HCT116 (cell line): ENCODE data around the gene GABBR2. TPM values are rescaled to one million over a fixed set of nuclear protein-coding genes. Genes with fewer than 3 reads are reported as not detected.

ENCODE experiments used
- ATAC-seq: fragments of 200-7000 bp; cut with Tn5 transposase; 2 replicates; pipeline ENCODE4 v1.9.1; 2020; ENCODE audit warnings: mild to moderate bottlenecking, moderate library complexity
- BruUV-seq: library from RNA; stranded (reverse); fragments of 400-500 nt; replicated peaks from 2 replicates; lab custom pipeline; 2021; lab: Mats Ljungman, UMichigan
- CTCF ChIA-PET: fragments of 300-600 bp; sonication (Branson Sonifier 250); formaldehyde crosslinking; loops from one replicate; lab custom pipeline; 2021; ENCODE audit warnings: antibody characterized with exemption; lab: Charles Lee
- POLR2A ChIA-PET: fragments of 300-600, 350-600 bp; sonication (Branson Sonifier 250); formaldehyde crosslinking; loops from one replicate; lab custom pipeline; 2021; ENCODE audit warnings: antibody characterized with exemption; lab: Charles Lee
- RAD21 ChIA-PET, 2 experiments: fragments of 300-600 bp; sonication (Branson Sonifier 250); formaldehyde crosslinking; loops; one replicate each; lab custom pipeline; 2023; ENCODE audit warnings: low total read pairs in 2 of 2; ENCODE audit not compliant: uncharacterized antibody in 2 of 2, unreplicated experiment in 2 of 2, low non-redundant PET in 1 of 2; lab: Charles Lee
- DNase-seq: peaks from one replicate; pipeline ENCODE4 v3.0.0-alpha.2; 2010; ENCODE audit warnings: low read depth, low spot score
- H2AFZ ChIP-seq: fragments of 200-600 bp; shearing (Covaris generic), sonication (generic); 2 replicates; pipeline ENCODE4 v1.6.1; 2017; ENCODE audit warnings: low read depth, mixed run types, mixed read lengths, antibody characterized with exemption, low read length; ENCODE audit not compliant: poor library complexity, severe bottlenecking
- H3K27ac ChIP-seq: 2 replicates; pipeline ENCODE4 v1.5.1; 2012; ENCODE audit warnings: low read depth, low read length
- H3K27me3 ChIP-seq: fragments of 200-600 bp; sonication (generic); 2 replicates; pipeline ENCODE4 v1.6.1; 2016; ENCODE audit warnings: mixed run types, low read length, mixed read lengths; ENCODE audit not compliant: insufficient read depth
- H3K36me3 ChIP-seq, 2 experiments: fragments of 200-500 bp in 1 of 2; fragments of 200-600 bp in 1 of 2; sonication (Bioruptor generic) in 1 of 2; sonication (generic) in 1 of 2; 2 replicates each; pipeline versions ENCODE4 v1.5.1 to v1.6.1; 2014 to 2016; ENCODE audit warnings: low read length in 2 of 2, inconsistent platforms in 1 of 2, mixed read lengths in 1 of 2, mixed run types in 1 of 2; ENCODE audit not compliant: insufficient read depth in 2 of 2, control insufficient read depth in 1 of 2
- H3K4me1 ChIP-seq, 2 experiments: fragments of 200-600 bp in 1 of 2; sonication (generic) in 1 of 2; 2 replicates each; pipeline versions ENCODE4 v1.5.1 to v1.6.1; 2012 to 2017; ENCODE audit warnings: low read length in 2 of 2, inconsistent platforms in 1 of 2, mild to moderate bottlenecking in 1 of 2, mixed read lengths in 1 of 2, mixed run types in 1 of 2, moderate library complexity in 1 of 2; ENCODE audit not compliant: insufficient read depth in 2 of 2, control insufficient read depth in 1 of 2
- H3K4me2 ChIP-seq: fragments of 200-600 bp; sonication (generic); 2 replicates; pipeline ENCODE4 v1.6.1; 2017; ENCODE audit warnings: mixed run types, low read length, mixed read lengths
- H3K4me3 ChIP-seq, 2 experiments: fragments of 200-600 bp in 1 of 2; sonication (generic) in 1 of 2; replicated peaks in 1 of 2; 2 replicates each; pipeline ENCODE4 v1.5.1; 2011 to 2016; ENCODE audit warnings: low read length in 2 of 2, control low read depth in 1 of 2, low read depth in 1 of 2, mild to moderate bottlenecking in 1 of 2, mixed read lengths in 1 of 2, mixed run types in 1 of 2
- H3K79me2 ChIP-seq: fragments of 200-600 bp; sonication (generic); 2 replicates; pipeline ENCODE4 v1.6.1; 2017; ENCODE audit warnings: mild to moderate bottlenecking, mixed run types, low read length, moderate library complexity, mixed read lengths; ENCODE audit not compliant: insufficient read depth
- H3K9ac ChIP-seq: fragments of 200-600 bp; sonication (generic); 2 replicates; pipeline ENCODE4 v1.6.1; 2016; ENCODE audit warnings: low read length, mixed read lengths
- H3K9me2 ChIP-seq: fragments of 200-600 bp; sonication (generic), shearing (Covaris generic); 2 replicates; pipeline ENCODE4 v1.6.1; 2017; ENCODE audit warnings: mixed run types, mild to moderate bottlenecking, moderate library complexity; ENCODE audit not compliant: insufficient read depth
- H3K9me3 ChIP-seq, 2 experiments: fragments of 200-500 bp in 1 of 2; fragments of 200-600 bp in 1 of 2; sonication (Bioruptor generic) in 1 of 2; sonication (generic) in 1 of 2; 2 replicates each; pipeline ENCODE4 v1.6.1; 2014 to 2017; ENCODE audit warnings: low read length in 2 of 2, mixed read lengths in 2 of 2, inconsistent platforms in 1 of 2, low read depth in 1 of 2, mild to moderate bottlenecking in 1 of 2, mixed run types in 1 of 2, moderate library complexity in 1 of 2; ENCODE audit not compliant: control insufficient read depth in 1 of 2, insufficient read depth in 1 of 2
- H4K20me1 ChIP-seq: fragments of 200-600 bp; sonication (generic), shearing (Covaris generic); 2 replicates; pipeline ENCODE4 v1.6.1; 2017; ENCODE audit warnings: mixed run types, mild to moderate bottlenecking, moderate library complexity; ENCODE audit not compliant: insufficient read depth
- CBX3 ChIP-seq: IDR thresholded peaks from 2 replicates; pipeline ENCODE4 v1.6.1; 2012; ENCODE audit warnings: low read depth
- ELF1 ChIP-seq: IDR thresholded peaks from 2 replicates; pipeline ENCODE4 v1.6.1; 2012; ENCODE audit warnings: low read depth, borderline replicate concordance
- EZH2 ChIP-seq: fragments of 200-600 bp; sonication (generic); IDR thresholded peaks from 2 replicates; pipeline ENCODE4 v1.6.1; 2017; ENCODE audit warnings: antibody characterized with exemption, mixed run types
- EZH2phosphoT487 ChIP-seq: fragments of 200-600 bp; IDR thresholded peaks from 2 replicates; pipeline ENCODE4 v1.6.1; 2018; ENCODE audit warnings: antibody characterized with exemption, borderline replicate concordance
- FOSL1 ChIP-seq: IDR thresholded peaks from 2 replicates; pipeline ENCODE4 v1.6.1; 2012; ENCODE audit warnings: low read depth
- JUND ChIP-seq: IDR thresholded peaks from 2 replicates; pipeline ENCODE4 v1.6.1; 2012
- MAX ChIP-seq: IDR thresholded peaks from 2 replicates; pipeline ENCODE4 v1.6.1; 2012
- POLR2AphosphoS5 ChIP-seq: IDR thresholded peaks from 2 replicates; pipeline ENCODE4 v1.6.1; 2011; ENCODE audit warnings: mild to moderate bottlenecking, low read depth, low read length, moderate library complexity
- REST ChIP-seq: IDR thresholded peaks from 2 replicates; pipeline ENCODE4 v1.6.1; 2012; ENCODE audit warnings: low read depth
- SP1 ChIP-seq: IDR thresholded peaks from 2 replicates; pipeline ENCODE4 v1.6.1; 2012; ENCODE audit warnings: low read depth
- SRF ChIP-seq: IDR thresholded peaks from 2 replicates; pipeline ENCODE4 v1.6.1; 2012; ENCODE audit warnings: low read depth
- ZNF274 ChIP-seq: fragments of 200-500 bp; sonication (Bioruptor generic); IDR thresholded peaks from 2 replicates; pipeline ENCODE4 v1.6.1; 2014; ENCODE audit warnings: mild to moderate bottlenecking, low read depth, low read length, inconsistent platforms
- intact Hi-C: fragments of 100-400 bp; cut with micrococcal nuclease; formaldehyde crosslinking; loops from 2 replicates; pipeline ENCODE4 v1.10.0; 2022
- total RNA-seq: library from RNA; stranded (reverse); gene quantifications from one replicate; pipeline ENCODE4 v1.2.1, GENCODE V29; 2021; ENCODE audit not compliant: unreplicated experiment

Gene GABBR2
- total RNA-seq, 1 experiment from 2014 or later = 0.15 TPM

- Histone ChIP-seq H3K9me3 (no peaks in the 10 kb centered on the region), H3K9me2 (no peaks in the 10 kb centered on the region), H3K79me2 (no peaks in the 10 kb centered on the region), H3K4me1 (no peaks in the 10 kb centered on the region), H2AFZ (no peak overlapping the region), H4K20me1 (no peaks in the 10 kb centered on the region), H3K4me2 (no peak overlapping the region), H3K9ac (no peak overlapping the region), H3K4me3 (no peak overlapping the region), H3K27me3 (peaks cover 25% of the 10 kb centered on the region; the same call in 1 of the 2 replicates), H3K27ac (no peak overlapping the region), H3K36me3 (no peaks in the 10 kb centered on the region)
- no TSS peak for BruUV-seq
- TF ChIP-seq SRF (no peak), SP1 (no peak), EZH2phosphoT487 (no peak), ZNF274 (no peak), POLR2AphosphoS5 (no peak), MAX (no peak), JUND (no peak), CBX3 (no peak), EZH2 (no peak), FOSL1 (no peak), REST (no peak), ELF1 (no peak)
- ChIA-PET POLR2A (no interaction called here), CTCF (no interaction called here), RAD21 (no interaction called here)
- no peak for ATAC-seq
- no peak for DNase-seq
- intact Hi-C loops = no loop called here
These were observed 363.7 kb downstream of the GABBR2 start for GRCh38 chr9:98345011-98345410.
